NCI-H226 (cell line): ENCODE data around the gene EIF3I.
"Not testable (repeated sequence)": the region's sequence is repeated elsewhere in the genome, so short reads cannot be mapped to it uniquely, and the experiment has no call there.

Experiments
- DNase-seq: peaks from one replicate; pipeline ENCODE4 v3.0.0-alpha.2; 2015

Gene EIF3I

DNA sequence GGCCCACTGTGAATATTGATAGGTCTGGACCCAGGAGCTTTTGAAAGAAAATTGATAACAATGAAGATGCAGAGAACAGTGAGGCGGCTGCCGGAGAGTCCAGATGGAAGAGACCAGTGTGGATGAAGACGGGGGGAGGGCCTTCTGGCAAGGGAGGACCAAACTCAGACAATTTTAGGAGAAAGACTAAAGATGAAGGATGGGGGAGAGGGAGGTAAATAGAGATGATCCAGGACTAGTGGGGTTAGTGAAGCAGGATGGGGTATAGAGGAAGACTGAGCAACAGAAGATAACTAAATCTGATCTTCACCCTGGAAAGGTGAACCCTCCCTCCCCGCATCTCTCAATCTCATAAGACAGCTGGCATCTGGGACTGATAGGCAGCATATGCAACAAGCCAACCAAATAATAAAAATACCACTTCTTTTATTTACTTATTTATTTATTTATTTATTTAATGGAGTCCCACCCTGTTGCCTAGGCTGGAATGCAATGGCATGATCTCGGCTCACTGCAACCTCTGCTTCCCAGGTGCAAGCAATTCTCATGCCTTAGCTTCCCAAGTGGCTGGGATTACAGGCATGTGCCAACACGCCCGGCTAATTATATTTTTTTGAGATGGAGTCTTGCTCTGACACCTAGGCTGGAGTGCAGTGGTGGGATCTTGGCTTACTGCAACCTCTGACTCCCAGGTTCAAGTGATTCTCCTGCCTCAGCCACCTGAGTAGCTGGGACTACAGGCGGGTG lies 10.5 kb downstream of the EIF3I start:
- no peak for DNase-seq

DNA sequence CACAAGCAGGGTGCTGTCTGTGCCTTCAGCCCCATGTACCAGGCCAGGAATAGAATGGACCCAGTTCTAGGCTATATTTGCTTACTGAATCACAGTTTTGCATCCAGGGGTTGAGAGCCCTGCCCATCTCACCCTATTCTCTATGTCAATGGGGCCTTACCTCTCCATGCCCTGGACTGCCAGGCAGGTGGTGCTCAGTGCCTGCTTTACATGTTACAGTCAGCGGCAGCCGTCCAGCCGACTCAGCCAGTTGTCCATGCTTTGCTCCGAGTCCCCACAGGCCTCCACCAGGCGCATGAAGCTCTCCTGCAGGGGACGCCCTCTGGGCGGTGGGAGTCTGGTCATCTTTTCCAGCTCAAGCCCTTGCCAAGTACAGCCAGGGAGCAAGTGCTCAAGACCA lies 12.6 kb downstream of the EIF3I start:
- DNase-seq: no peak

DNA sequence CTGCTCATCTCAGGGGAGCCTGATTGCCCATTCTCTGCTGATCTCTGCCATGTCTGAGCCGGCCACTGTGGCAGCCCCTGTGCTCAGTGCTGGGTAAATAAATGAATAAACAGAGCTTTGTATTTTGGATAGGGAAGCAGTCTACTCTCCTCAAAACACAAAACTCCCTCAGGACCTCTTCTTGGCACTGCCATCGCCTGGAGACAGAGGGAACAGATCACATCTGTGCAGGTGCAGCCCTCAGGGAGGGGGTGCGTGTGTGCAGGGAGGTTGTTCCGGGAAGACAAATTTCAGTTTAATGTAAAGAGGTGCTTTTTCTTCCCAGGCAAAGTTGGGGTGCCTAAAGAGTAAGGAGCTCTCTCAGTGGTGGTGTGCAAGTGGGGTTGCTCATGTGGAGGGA lies 17.1 kb downstream of the EIF3I start:
- no peak for DNase-seq

- no peak for DNase-seq
These were observed 17.6 kb downstream of the EIF3I start for GRCh38 chr1:32239790-32240139.

DNA sequence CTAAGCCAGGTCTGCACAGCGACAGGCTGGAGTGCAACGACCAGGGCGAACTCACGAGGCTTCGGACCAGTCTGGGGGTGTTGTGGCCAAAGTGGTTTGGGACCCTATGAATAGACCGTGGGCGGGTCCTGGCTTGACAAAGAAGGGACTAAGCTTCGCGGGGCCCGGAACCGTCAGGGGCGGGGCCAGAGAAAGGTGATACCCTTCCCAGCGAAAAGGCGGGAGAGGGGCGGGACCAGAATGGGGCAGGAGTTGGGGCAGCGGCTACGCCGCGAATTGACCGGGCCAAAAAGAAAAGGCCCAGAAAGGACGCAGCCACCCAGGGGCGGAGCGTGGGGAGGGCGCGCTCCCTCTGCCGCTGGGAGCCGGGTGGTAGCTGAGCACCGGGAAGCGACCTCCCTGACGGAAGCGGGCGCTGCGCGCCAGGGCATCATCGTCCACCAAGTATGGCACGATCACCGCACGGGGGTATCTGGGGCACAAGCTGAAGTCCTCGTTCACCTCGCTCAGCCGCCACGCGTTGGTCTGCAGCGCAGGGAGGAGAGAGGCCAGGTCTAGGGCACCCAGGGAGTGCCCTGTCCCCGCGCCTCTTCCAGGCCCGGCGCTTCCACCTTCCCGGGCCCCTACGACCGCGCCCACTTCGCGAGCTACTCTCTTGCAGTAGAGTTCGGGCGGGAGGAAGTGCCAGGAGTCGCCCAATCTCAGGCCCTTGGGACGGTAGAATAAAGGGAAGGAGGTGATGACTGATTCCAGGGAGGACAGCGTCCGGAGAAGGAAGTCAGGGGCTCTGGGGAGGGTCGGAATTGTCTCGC lies 18.1 kb downstream of the EIF3I start:
- no peak for DNase-seq

DNA sequence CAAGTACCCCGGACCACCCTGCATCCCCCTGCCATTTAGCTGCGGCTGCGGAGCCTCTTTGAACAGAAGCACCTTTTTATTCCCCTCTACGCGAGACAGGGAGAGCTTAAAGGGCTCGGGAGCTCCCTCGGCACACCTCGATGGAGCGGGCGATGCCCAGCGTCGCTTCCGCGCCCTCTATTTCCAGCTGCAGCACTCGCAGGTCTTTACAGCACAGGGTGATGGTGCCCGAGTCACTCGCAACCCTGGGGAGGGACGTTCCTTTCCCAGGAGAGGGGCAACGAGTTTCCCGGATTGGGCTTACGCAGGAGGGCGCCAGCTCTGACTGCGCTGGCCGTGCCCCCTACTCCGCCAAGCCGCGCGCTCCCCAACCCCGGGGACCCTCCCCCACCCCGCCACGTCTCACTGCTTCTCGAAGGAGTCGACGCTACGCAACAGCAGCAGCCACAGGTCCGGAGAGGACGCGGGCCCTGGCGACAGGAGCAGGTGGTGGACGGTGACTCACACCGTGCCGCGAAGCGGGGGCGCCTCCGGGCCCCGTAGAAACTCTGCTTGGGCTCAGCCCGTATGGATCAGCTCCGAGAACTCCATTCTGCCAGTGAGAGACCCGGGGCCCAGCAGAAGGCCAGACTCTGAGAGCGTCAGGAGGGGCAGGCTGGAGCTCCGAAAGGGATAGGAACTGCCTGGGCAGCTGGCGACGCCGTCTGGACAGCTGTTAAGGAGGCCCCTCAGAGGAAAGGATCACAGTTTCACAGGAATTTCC lies 19.0 kb downstream of the EIF3I start:
- no peak for DNase-seq

GRCh38 chr1:32242341-32242851 lies 20.2 kb downstream of the EIF3I start:
- DNase-seq: no peak

- peak; percentile 74 for DNase-seq
These were observed 24.7 kb downstream of the EIF3I start, which contains the start of gene FAM167B for GRCh38 chr1:32246888-32247273. TSS of gene FAM167B (plus strand) at chr1:32247222. CDS start at chr1:32247422, 200 bp downstream.

GRCh38 chr1:32247452-32247851 lies 25.2 kb downstream of the EIF3I start:
- no peak for DNase-seq

- peak; percentile 80 for DNase-seq
These were observed 26.0 kb downstream of the EIF3I start for GRCh38 chr1:32247983-32248889.

- no peak for DNase-seq
These were observed 27.8 kb downstream of the EIF3I start for GRCh38 chr1:32249831-32250525.

GRCh38 chr1:32250893-32251716 lies 28.9 kb downstream of the EIF3I start, which contains the start of gene LCK:
TSS of gene LCK (plus strand) at chr1:32251265. CDS start at chr1:32274330, 23,065 bp downstream.
- no peak for DNase-seq

GRCh38 chr1:32255072-32256071 lies 33.2 kb downstream of the EIF3I start:
- no peak for DNase-seq

GRCh38 chr1:32256473-32257226 lies 34.4 kb downstream of the EIF3I start:
- DNase-seq: no peak

DNA sequence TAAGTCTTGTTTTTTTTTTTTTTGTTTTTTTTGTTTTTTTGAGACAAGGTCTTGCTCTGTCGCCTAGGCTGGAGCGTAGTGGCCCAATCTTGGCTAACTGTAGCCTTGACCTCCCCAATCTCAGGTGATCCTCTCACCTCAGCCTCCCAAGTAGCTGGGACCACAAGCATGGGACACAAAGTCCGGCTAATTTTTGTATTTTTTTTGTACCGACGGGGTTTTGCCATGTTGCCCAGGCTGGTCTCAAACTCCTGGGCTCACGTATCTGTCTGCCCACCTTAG lies 35.0 kb downstream of the EIF3I start:
- no peak for DNase-seq

GRCh38 chr1:32263236-32263593 lies 41.0 kb downstream of the EIF3I start:
- DNase-seq: not testable (repeated sequence)

DNA sequence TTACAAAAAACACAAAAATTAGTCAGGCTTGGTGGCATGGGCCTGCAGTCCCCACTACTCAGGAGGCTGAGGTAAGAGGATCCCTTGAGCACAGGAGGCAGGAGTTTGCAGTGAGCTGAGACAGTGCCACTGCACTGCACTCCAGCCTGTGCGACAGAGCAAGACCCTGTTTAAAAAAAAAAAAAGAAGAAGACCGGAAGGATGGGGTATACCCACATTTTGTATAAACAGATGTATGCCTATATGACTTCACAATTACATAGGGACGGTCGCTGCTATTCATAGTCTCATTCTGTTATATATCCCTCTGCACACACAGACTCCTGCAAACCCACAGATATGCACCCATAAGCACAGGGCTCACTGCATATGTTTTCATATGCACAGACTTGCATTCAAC lies 41.5 kb downstream of the EIF3I start:
- DNase-seq: no peak

DNA sequence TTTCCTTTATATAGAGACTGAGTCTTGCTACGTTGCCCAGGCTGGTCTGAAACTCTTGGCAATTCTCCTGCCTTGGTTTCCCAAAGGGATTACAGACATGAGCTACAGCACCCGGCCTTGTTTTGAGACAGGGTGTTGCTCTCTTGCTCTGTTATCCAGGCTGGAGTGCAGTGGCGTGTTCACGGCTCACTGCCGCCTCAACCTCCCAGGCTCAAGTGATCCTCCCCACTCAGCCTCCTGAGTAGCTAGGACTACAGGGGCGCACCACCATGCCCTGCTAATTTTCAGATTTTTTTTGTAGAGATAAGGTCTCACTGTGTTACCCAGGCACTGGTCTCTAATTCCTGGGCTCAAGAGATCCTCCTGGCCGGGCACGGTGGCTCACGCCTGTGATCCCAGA lies 43.6 kb downstream of the EIF3I start:
- DNase-seq: no peak
